ENCODE measurements around the gene BRAF. TPM values are rescaled to one million over a fixed set of nuclear protein-coding genes. Genes with fewer than 3 reads are reported as not detected.
"Not testable (repeated sequence)": the region's sequence is repeated elsewhere in the genome, so short reads cannot be mapped to it uniquely, and the experiment has no call there.

The BRAF gene
- total RNA-seq, 1 donor = 106 TPM

DNA sequence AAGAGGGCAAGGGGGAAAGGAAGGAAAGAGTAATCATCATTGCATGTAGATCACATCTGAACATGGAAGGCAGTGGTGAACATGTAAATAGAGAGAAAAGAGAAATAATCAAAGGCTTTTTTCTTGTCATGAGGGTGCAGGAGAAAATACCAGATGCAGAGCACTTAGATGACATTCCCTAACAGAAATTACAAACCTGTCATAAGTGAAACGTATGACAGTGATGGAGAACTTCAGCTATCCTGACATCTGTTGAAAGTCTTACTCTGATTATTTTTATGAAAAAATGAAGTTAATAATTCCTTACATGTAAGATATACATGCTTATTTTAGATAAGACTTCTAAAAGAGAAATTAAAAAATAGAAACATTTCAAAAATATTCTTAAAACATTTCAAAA is 54.7 kb downstream of the BRAF start:
- Histone ChIP-seq H3K4me1 (ENCODE audit: insufficient read depth, low read length) (peaks cover 13% of the 10 kb centered on the region), H3K9me3 (ENCODE audit: low read depth, low read length) (no peaks in the 10 kb centered on the region), H3K4me3 (ENCODE audit: low read length) (no peak overlapping the region), H3K27me3 (ENCODE audit: insufficient read depth, low read length) (no peaks in the 10 kb centered on the region)

GRCh38 chr7:140869430-140869829 is 55.3 kb downstream of the BRAF start:
- Histone ChIP-seq H3K4me3 (ENCODE audit: low read length) (no peak overlapping the region), H3K4me1 (ENCODE audit: insufficient read depth, low read length) (peaks cover 10% of the 10 kb centered on the region), H3K9me3 (ENCODE audit: low read depth, low read length) (no peaks in the 10 kb centered on the region), H3K27me3 (ENCODE audit: insufficient read depth, low read length) (no peaks in the 10 kb centered on the region)

DNA sequence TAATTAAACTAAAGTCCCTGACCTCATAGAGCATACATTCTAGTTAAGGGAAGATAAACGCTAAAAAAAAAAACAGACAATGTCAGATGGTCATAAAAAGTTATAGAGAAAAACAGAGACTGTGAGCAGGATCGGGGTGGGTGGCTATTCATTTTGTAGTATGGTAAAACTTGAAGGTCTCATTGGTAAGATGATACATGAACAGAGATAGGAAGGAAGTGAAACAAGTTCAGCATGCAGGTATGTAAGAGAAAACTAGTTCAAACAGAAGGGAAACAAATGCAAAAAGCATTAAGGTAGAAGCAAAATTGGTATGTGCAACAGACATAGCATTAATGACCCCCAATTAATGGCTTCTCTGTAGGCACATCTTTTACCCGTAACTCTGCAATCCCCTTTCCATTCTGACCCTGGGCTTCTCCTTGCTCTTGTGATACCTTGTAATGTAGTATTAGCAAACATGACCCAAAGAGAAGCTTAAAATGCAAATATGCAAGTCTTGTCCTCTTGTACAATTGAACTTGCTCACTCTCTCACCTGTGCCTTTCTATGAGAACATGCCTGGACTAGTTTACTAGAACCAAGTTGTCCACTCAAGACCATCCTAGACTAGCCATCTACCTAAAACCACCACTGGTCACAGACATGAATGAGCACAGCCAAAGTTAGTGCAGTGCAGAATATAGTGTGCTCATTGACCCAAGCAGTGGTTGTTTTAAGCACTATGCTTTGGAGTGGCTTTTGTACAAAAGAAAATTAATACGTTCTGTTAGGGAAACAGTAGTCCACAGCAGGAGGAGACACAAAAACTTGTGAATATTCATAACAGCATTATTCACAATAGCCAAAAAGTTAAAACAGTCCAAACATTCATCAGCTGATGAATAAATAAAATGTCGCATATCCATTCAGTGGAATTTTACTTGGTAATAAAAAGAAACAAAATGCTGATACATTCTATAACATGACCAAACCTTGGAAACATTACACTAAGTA is 57.0 kb downstream of the BRAF start:
- H3K4me1 ChIP-seq (ENCODE audit: insufficient read depth, low read length) = peaks cover 10% of the 10 kb centered on the region
- no peak overlapping the region for H3K4me3 ChIP-seq (ENCODE audit: low read length)
- no peaks in the 10 kb centered on the region for H3K9me3 ChIP-seq (ENCODE audit: low read depth, low read length)
- H3K27me3 ChIP-seq (ENCODE audit: insufficient read depth, low read length) = no peaks in the 10 kb centered on the region

DNA sequence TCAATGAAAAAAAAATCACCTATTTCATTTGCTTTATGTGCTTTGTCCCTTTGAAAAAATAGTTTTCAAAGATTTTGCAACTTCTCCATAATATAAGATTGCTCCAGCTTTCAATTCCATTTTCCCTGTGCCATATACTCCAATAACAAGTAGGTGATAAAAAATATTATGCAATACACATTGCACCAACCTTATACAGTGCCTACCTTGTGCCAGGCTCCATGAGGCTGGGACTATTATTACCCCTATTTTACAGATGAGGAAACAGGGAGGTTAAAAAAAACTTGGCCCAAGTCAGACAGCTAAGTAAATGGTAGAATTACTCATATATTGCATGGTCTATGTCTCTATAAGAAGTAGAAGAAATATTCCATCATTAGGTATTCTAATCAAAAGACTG is 57.8 kb downstream of the BRAF start:
- H3K4me1 ChIP-seq (ENCODE audit: insufficient read depth, low read length) = peaks cover 10% of the 10 kb centered on the region

DNA sequence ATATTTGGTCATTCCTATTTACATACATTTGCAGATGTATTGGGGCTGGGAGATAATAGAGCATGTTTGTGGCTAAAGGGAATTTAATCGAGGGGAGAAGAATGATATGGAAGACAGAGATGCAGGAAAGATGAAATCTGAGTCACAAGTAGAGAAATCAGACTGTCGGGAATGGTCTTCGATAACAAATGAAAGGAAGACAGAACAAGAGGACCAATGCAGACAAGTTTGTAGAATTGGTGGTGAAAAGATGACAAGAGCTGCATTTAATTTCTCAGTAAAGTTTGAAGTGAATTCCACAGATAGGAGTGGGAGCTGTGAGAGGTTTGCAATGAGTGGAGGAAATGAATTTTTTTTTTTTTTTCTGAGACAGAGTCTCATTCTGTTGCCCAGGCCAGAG is 60.0 kb downstream of the BRAF start:
- Histone ChIP-seq H3K9me3 (ENCODE audit: low read depth, low read length) (no peaks in the 10 kb centered on the region), H3K4me3 (ENCODE audit: low read length) (no peak overlapping the region), H3K27me3 (ENCODE audit: insufficient read depth, low read length) (no peaks in the 10 kb centered on the region), H3K4me1 (ENCODE audit: insufficient read depth, low read length) (peaks cover 3% of the 10 kb centered on the region)

More for the DNA sequence above, 57.8 kb downstream of the BRAF start:
- H3K9me3 ChIP-seq (ENCODE audit: low read depth, low read length) = no peaks in the 10 kb centered on the region
- no peaks in the 10 kb centered on the region for H3K27me3 ChIP-seq (ENCODE audit: insufficient read depth, low read length)
- H3K4me3 ChIP-seq (ENCODE audit: low read length) = no peak overlapping the region

GRCh38 chr7:140863867-140864266 is 60.9 kb downstream of the BRAF start:
- Histone ChIP-seq H3K4me3 (ENCODE audit: low read length) (no peak overlapping the region), H3K9me3 (ENCODE audit: low read depth, low read length) (no peaks in the 10 kb centered on the region)

GRCh38 chr7:140863184-140863583 is 61.5 kb downstream of the BRAF start:
- Histone ChIP-seq H3K9me3 (ENCODE audit: low read depth, low read length) (no peaks in the 10 kb centered on the region), H3K4me3 (ENCODE audit: low read length) (no peak overlapping the region), H3K4me1 (ENCODE audit: insufficient read depth, low read length) (peaks cover 3% of the 10 kb centered on the region), H3K27me3 (ENCODE audit: insufficient read depth, low read length) (no peaks in the 10 kb centered on the region)

More at GRCh38 chr7:140863867-140864266, 60.9 kb downstream of the BRAF start:
- Histone ChIP-seq H3K4me1 (ENCODE audit: insufficient read depth, low read length) (peaks cover 3% of the 10 kb centered on the region), H3K27me3 (ENCODE audit: insufficient read depth, low read length) (no peaks in the 10 kb centered on the region)

GRCh38 chr7:140857048-140857447 is 67.7 kb downstream of the BRAF start:
- peaks cover 6% of the 10 kb centered on the region for H3K4me1 ChIP-seq (ENCODE audit: insufficient read depth, low read length)

GRCh38 chr7:140841166-140841715 is 83.5 kb downstream of the BRAF start:
- no peaks in the 10 kb centered on the region for H3K9me3 ChIP-seq (ENCODE audit: low read depth, low read length)
- no peak overlapping the region for H3K4me3 ChIP-seq (ENCODE audit: low read length)
- H3K4me1 ChIP-seq (ENCODE audit: insufficient read depth, low read length) = no peaks in the 10 kb centered on the region
- H3K27me3 ChIP-seq (ENCODE audit: insufficient read depth, low read length) = no peaks in the 10 kb centered on the region

More at GRCh38 chr7:140857048-140857447, 67.7 kb downstream of the BRAF start:
- H3K27me3 ChIP-seq (ENCODE audit: insufficient read depth, low read length) = no peaks in the 10 kb centered on the region
- no peak overlapping the region for H3K4me3 ChIP-seq (ENCODE audit: low read length)
- H3K9me3 ChIP-seq (ENCODE audit: low read depth, low read length) = no peaks in the 10 kb centered on the region

- Histone ChIP-seq H3K4me1 (ENCODE audit: insufficient read depth, low read length) (no peaks in the 10 kb centered on the region), H3K4me3 (ENCODE audit: low read length) (no peak overlapping the region), H3K9me3 (ENCODE audit: low read depth, low read length) (no peaks in the 10 kb centered on the region), H3K27me3 (ENCODE audit: insufficient read depth, low read length) (no peaks in the 10 kb centered on the region)
Measured at GRCh38 chr7:140831724-140832123, 93.0 kb downstream of the BRAF start.

DNA sequence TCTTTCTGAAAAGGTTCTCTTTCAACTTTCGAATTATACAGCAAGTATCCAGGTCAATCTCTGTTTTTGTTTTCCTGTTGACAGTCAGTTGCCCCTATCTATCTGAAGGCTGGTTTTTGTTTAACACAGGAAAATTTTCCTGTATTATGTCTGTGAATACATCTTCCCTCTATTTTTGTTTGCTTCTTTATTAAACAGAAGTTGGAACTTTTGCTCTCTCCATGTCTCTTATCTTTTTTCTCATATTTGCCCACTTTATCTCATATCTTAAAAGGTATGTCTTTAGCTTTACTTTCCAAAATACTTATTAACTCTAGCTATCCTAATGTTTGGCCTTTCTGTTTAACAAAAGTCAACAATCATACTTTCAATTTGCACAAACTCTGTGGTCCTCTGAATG is 95.0 kb downstream of the BRAF start:
- H3K9me3 ChIP-seq (ENCODE audit: low read depth, low read length) = no peaks in the 10 kb centered on the region
- no peaks in the 10 kb centered on the region for H3K4me1 ChIP-seq (ENCODE audit: insufficient read depth, low read length)
- no peak overlapping the region for H3K4me3 ChIP-seq (ENCODE audit: low read length)
- no peaks in the 10 kb centered on the region for H3K27me3 ChIP-seq (ENCODE audit: insufficient read depth, low read length)

GRCh38 chr7:140828741-140829140 is 96.0 kb downstream of the BRAF start:
- no peak overlapping the region for H3K4me3 ChIP-seq (ENCODE audit: low read length)
- no peaks in the 10 kb centered on the region for H3K27me3 ChIP-seq (ENCODE audit: insufficient read depth, low read length)
- H3K9me3 ChIP-seq (ENCODE audit: low read depth, low read length) = no peaks in the 10 kb centered on the region
- H3K4me1 ChIP-seq (ENCODE audit: insufficient read depth, low read length) = no peaks in the 10 kb centered on the region

GRCh38 chr7:140817383-140817782 is 107.3 kb downstream of the BRAF start:
- not testable (repeated sequence) for H3K9me3 ChIP-seq (ENCODE audit: low read depth, low read length); H3K27me3 ChIP-seq (ENCODE audit: insufficient read depth, low read length); H3K4me1 ChIP-seq (ENCODE audit: insufficient read depth, low read length); H3K4me3 ChIP-seq (ENCODE audit: low read length)

DNA sequence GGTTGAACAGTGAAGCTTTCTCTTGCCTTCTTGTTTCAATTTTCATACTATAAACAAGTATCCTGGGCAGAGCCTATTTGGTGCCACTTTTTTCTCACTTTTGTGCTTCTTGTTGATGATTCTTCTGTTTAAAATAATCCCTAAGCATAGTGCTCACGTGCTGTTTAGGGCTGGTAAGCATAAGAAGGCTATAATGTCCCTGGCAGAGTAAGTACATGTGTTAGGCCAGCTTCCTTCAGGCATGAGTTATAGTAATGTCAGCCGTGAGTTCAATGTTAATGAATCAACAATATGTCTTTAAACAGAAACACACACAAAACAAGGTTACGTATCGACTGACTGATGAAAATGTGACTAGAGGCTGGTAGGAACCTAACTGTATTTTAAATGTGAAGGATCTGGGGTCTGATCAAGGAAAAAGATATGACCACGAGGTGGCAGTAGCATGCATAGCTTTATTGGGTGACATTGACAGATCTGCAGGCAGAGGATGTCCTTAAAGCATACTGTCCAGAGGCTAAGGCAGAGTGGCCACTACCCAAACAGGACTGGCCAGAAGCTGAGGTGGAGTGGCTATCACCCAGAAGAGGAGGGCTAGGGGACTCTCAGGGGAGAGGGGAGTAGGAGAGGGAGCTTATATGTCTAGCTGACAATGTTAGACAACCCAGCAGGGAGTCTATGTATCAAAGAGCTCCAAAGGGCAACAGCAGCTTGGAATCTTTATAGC is 113.7 kb downstream of the BRAF start:
- H3K9me3 ChIP-seq (ENCODE audit: low read depth, low read length) = no peaks in the 10 kb centered on the region
- no peaks in the 10 kb centered on the region for H3K4me1 ChIP-seq (ENCODE audit: insufficient read depth, low read length)
- no peak overlapping the region for H3K4me3 ChIP-seq (ENCODE audit: low read length)
- H3K27me3 ChIP-seq (ENCODE audit: insufficient read depth, low read length) = no peaks in the 10 kb centered on the region

- no peaks in the 10 kb centered on the region for H3K4me1 ChIP-seq (ENCODE audit: insufficient read depth, low read length)
- H3K27me3 ChIP-seq (ENCODE audit: insufficient read depth, low read length) = no peaks in the 10 kb centered on the region
- no peak overlapping the region for H3K4me3 ChIP-seq (ENCODE audit: low read length)
- H3K9me3 ChIP-seq (ENCODE audit: low read depth, low read length) = no peaks in the 10 kb centered on the region
Measured at GRCh38 chr7:140810385-140810784, 114.3 kb downstream of the BRAF start.

All from mononuclear cell (primary cell).